Activated CD8-positive, alpha-beta T cell treated with anti-CD3 and anti-CD28 coated beads, Interleukin-2, amount 10 ng/mL, durations not matched to agents 7 days and 5 days (primary cell): ENCODE measurements around the gene SPATA6L. TPM values are rescaled to one million over a fixed set of nuclear protein-coding genes. Genes with fewer than 3 reads are reported as not detected.
"Not testable (repeated sequence)": the region's sequence is repeated elsewhere in the genome, so short reads cannot be mapped to it uniquely, and the experiment has no call there.

ENCODE experiments used
- ATAC-seq: fragments of 150-1000 bp; cut with Tn5 transposase; one replicate; pipeline ENCODE4 v1.10.0; 2021; ENCODE audit warnings: moderate library complexity
- CTCF ChIA-PET: fragments of 350-600 bp; sonication (Branson Sonifier 250); formaldehyde crosslinking; loops from one replicate; lab custom pipeline; 2021; ENCODE audit warnings: antibody characterized with exemption; lab: Charles Lee
- POLR2A ChIA-PET: fragments of 350-600 bp; sonication (Branson Sonifier 250); formaldehyde crosslinking; loops from one replicate; lab custom pipeline; 2021; ENCODE audit warnings: antibody characterized with exemption; lab: Charles Lee
- DNase-seq: peaks from one replicate; pipeline ENCODE4 v3.0.0-alpha.2; 2020
- H3K27ac Mint-ChIP-seq: one replicate; pipeline ENCODE4 v1.8.0; 2021; ENCODE audit warnings: mild to moderate bottlenecking, mixed read lengths
- H3K27me3 Mint-ChIP-seq: one replicate; pipeline ENCODE4 v1.8.0; 2021; ENCODE audit warnings: low read depth, mixed read lengths
- H3K36me3 Mint-ChIP-seq: one replicate; pipeline ENCODE4 v1.8.0; 2021; ENCODE audit warnings: low read depth, mixed read lengths
- H3K4me1 Mint-ChIP-seq: one replicate; pipeline ENCODE4 v1.8.0; 2021; ENCODE audit warnings: low read depth, mixed read lengths
- H3K4me3 Mint-ChIP-seq: one replicate; pipeline ENCODE4 v1.8.0; 2021; ENCODE audit warnings: mild to moderate bottlenecking, mixed read lengths
- H3K9me3 Mint-ChIP-seq: one replicate; pipeline ENCODE4 v1.8.0; 2022; ENCODE audit warnings: mixed read lengths; ENCODE audit not compliant: insufficient read depth
- total RNA-seq, 2 experiments: library from RNA; stranded (reverse); gene quantifications; one replicate each; pipeline ENCODE4 v1.2.3, GENCODE V29; 2021

Gene SPATA6L
- total RNA-seq, 2 experiments from 2014 or later = 0.29 to 0.76 TPM

DNA sequence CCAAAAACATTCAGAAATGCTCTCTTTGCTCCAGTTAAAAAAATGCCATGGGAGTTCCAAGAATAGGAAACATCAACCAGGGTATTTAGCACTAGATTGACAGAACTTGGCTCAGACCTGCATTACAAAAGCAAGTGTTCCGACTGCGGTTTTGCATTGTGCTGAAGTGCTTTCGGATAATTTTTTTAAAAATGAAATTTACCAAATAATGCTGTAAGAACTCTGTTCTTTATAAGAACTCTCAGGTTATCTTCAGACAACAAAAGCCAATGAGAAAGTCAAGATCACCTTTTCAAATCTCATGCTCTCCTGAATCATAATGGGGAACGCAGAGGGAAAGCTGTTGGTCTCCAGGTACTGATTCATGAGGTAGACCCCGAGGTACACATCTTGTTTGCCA, 4.7 kb downstream of the SPATA6L start:
- peaks cover 18% of the 10 kb centered on the region for H3K27me3 Mint-ChIP-seq
- ChIA-PET CTCF (interaction anchor here (1.1 to 1.8 kb wide), 5 partner anchors 10 to 79 kb away, joined by 3 to 8 read pairs (median 4); partner anchors contain the start of genes AK3 and CDC37L1), POLR2A (interaction anchor here (0.6 to 2.0 kb wide), 3 partner anchors 11 to 79 kb away, joined by 3 to 8 read pairs (median 7); partner anchors contain the start of gene CDC37L1)
- ATAC-seq = peak; percentile 2
- H3K27ac Mint-ChIP-seq = peak overlapping the region; percentile 90
- peaks cover 45% of the 10 kb centered on the region for H3K4me1 Mint-ChIP-seq
- DNase-seq = no peak
- H3K4me3 Mint-ChIP-seq = peak overlapping the region; percentile 95
- H3K36me3 Mint-ChIP-seq = peaks cover 9% of the 10 kb centered on the region
- H3K9me3 Mint-ChIP-seq = no peaks in the 10 kb centered on the region

- Mint-ChIP-seq H3K4me3 (peak overlapping the region; percentile 95), H3K4me1 (peaks cover 41% of the 10 kb centered on the region), H3K27me3 (peaks cover 15% of the 10 kb centered on the region), H3K36me3 (peaks cover 9% of the 10 kb centered on the region), H3K27ac (no peak overlapping the region), H3K9me3 (no peaks in the 10 kb centered on the region)
- ATAC-seq = no peak
- CTCF ChIA-PET = interaction anchor here (0.5 to 1.8 kb wide), 4 partner anchors 10 to 88 kb away, joined by 3 to 7 read pairs (median 4); partner anchors contain the start of gene CDC37L1
- POLR2A ChIA-PET = interaction anchor here (0.6 to 2.0 kb wide), 3 partner anchors 11 to 79 kb away, joined by 3 to 8 read pairs (median 7); partner anchors contain the start of gene CDC37L1
- DNase-seq = no peak
Observed at GRCh38 chr9:4661165-4661564, 5.1 kb downstream of the SPATA6L start.

DNA sequence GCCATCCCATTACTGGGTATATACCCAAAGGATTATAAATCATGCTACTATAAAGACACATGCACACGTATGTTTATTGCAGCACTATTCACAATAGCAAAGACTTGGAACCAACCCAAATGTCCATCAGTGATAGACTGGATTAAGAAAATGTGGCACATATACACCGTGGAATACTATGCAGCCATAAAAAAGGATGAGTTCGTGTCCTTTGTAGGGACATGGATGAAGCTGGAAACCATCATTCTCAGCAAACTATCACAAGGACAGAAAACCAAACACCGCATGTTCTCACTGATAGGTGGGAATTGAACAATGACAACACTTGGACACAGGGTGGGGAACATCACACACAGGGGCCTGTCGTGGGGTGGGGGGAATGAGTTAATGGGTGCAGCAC, 5.6 kb downstream of the SPATA6L start:
- Mint-ChIP-seq H3K27me3 (peaks cover 15% of the 10 kb centered on the region), H3K4me1 (peaks cover 36% of the 10 kb centered on the region)
- not testable (repeated sequence) for ATAC-seq, H3K36me3 Mint-ChIP-seq, DNase-seq, H3K27ac Mint-ChIP-seq, H3K9me3 Mint-ChIP-seq, H3K4me3 Mint-ChIP-seq
- CTCF ChIA-PET = interaction anchor here (0.5 to 1.5 kb wide), 2 partner anchors 20 to 88 kb away, joined by 3 to 4 read pairs; no protein-coding TSS in a partner anchor
- POLR2A ChIA-PET = interaction anchor here (2.0 kb wide), 1 partner anchor 80 kb away, joined by 7 read pairs; no protein-coding TSS in a partner anchor

DNA sequence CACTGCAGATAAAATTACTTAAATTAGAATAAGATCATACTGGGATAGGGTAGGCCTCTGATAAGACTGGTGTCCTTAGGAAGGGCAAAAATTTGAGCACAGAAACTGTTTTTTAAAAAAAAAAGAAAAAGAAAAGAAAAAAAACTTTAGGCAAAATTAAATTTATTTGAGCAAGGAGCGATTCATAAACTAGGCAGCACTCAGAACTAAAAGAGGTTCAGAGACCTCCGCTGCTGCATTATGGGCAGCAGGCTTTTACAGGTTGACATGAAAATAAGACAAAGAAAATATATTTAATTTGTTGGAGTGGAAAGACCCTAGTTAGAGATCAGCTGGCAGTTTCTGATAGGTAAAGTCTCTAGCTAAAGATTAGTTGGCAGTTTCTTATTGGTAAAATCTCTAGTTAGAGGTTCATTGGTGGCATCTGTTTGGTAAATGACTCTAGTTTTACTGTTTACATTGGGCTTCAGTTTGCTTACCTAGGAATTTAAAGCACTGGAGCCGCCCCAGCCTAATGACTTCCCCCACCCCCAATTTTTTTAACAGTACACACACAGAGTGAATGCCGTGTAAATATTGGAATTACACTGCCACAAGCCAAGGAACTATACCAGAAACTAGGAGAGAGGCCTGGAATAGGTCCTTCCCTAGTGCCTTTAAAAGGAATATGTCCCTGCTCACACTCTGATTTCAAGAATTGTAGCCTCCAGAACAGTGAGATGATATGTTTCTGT, 8.7 kb downstream of the SPATA6L start:
- no peaks in the 10 kb centered on the region for H3K9me3 Mint-ChIP-seq
- POLR2A ChIA-PET = no interaction called here
- H3K36me3 Mint-ChIP-seq = peaks cover 1% of the 10 kb centered on the region
- peaks cover 6% of the 10 kb centered on the region for H3K27me3 Mint-ChIP-seq
- no peak overlapping the region for H3K27ac Mint-ChIP-seq
- DNase-seq (no peak), ATAC-seq (no peak)
- H3K4me3 Mint-ChIP-seq = no peak overlapping the region
- H3K4me1 Mint-ChIP-seq = peaks cover 31% of the 10 kb centered on the region
- CTCF ChIA-PET = no interaction called here

DNA sequence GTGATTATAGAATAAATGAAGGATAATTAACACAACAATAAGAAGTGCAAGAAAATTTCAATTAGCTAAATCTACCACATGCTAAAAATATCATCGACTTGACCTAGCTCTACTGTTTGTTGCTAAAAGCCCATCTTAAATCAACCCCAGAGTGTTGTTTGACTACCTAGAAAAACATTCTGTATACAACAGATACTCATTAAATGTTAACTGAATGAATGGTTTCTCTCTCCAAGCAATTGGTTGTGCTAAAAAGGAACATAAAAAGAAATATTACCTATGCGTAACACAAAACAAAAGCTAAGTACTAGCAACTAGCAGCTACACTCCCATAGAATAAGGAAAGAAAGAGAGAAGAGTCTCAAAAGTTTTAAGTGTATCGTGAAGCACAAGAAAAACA, 9.7 kb downstream of the SPATA6L start:
- H3K36me3 Mint-ChIP-seq = peaks cover 1% of the 10 kb centered on the region
- ChIA-PET POLR2A (no interaction called here), CTCF (interaction anchor here (1.6 kb wide), 1 partner anchor 52 kb away, joined by 4 read pairs; no protein-coding TSS in a partner anchor)
- DNase-seq (no peak), ATAC-seq (no peak)
- H3K4me3 Mint-ChIP-seq = no peak overlapping the region
- no peak overlapping the region for H3K27ac Mint-ChIP-seq
- H3K9me3 Mint-ChIP-seq = no peaks in the 10 kb centered on the region
- H3K4me1 Mint-ChIP-seq = peaks cover 25% of the 10 kb centered on the region
- peaks cover 6% of the 10 kb centered on the region for H3K27me3 Mint-ChIP-seq

DNA sequence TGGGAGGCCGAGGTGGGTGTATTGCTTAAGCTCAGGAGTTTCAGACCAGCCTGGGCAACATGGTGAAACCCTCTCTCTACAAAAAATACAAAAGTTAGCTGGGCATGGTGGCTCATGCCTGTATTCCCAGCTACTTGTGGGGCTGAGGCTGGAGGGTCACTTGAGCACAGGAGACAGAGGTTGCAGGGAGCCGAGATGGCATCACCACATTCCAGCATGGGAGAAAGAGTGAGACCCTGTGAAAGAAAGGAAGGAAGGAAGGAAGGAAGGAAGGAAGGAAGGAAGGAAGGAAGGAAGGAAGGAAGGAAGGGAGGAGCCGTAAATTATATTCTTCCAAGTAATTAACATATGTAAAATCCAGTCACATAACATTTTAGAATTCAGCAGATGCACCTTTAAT, 10.1 kb downstream of the SPATA6L start:
- H3K36me3 Mint-ChIP-seq, ATAC-seq, DNase-seq, H3K4me3 Mint-ChIP-seq, H3K9me3 Mint-ChIP-seq, H3K27ac Mint-ChIP-seq, H3K27me3 Mint-ChIP-seq, POLR2A ChIA-PET: not testable (repeated sequence)
- H3K4me1 Mint-ChIP-seq = peaks cover 22% of the 10 kb centered on the region
- CTCF ChIA-PET = interaction anchor here (1.6 kb wide), 1 partner anchor 52 kb away, joined by 4 read pairs; no protein-coding TSS in a partner anchor

DNA sequence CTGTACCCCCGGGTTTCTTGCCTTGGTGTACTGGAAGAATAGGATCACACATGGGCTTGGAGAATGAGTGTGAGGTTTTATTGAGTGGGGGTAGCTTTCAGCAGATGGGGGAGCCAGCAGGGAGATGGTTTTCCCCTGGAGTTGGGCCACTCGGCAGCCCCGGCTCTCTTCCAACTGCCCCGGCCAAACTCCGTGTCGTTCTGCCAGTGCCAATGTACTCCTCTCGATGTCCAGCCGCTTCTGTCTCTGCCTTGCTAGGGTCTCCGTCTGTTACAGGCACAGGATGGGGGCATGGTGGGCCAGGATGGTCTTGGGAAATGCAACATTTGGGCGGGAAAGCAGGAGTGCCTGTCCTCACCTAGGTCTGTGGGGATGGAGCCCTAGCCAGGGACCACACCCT, 11.7 kb downstream of the SPATA6L start:
- no peak for ATAC-seq
- H3K4me1 Mint-ChIP-seq = peaks cover 20% of the 10 kb centered on the region
- H3K27ac Mint-ChIP-seq = no peak overlapping the region
- H3K9me3 Mint-ChIP-seq = no peaks in the 10 kb centered on the region
- DNase-seq = no peak
- peaks cover 5% of the 10 kb centered on the region for H3K27me3 Mint-ChIP-seq
- POLR2A ChIA-PET = no interaction called here
- peaks cover 1% of the 10 kb centered on the region for H3K36me3 Mint-ChIP-seq
- H3K4me3 Mint-ChIP-seq = no peak overlapping the region
- CTCF ChIA-PET = interaction anchor here (0.8 kb wide), 1 partner anchor 54 kb away, joined by 3 read pairs; no protein-coding TSS in a partner anchor

GRCh38 chr9:4654084-4654483, 12.2 kb downstream of the SPATA6L start:
- no peak overlapping the region for H3K4me3 Mint-ChIP-seq
- no peak for ATAC-seq
- CTCF ChIA-PET = interaction anchor here (0.8 to 1.4 kb wide), 2 partner anchors 14 to 54 kb away, joined by 3 to 5 read pairs; no protein-coding TSS in a partner anchor
- peaks cover 1% of the 10 kb centered on the region for H3K36me3 Mint-ChIP-seq
- H3K27me3 Mint-ChIP-seq = peaks cover 6% of the 10 kb centered on the region
- no peak overlapping the region for H3K27ac Mint-ChIP-seq
- POLR2A ChIA-PET = no interaction called here
- H3K9me3 Mint-ChIP-seq = no peaks in the 10 kb centered on the region
- DNase-seq = peak; percentile 26
- peaks cover 20% of the 10 kb centered on the region for H3K4me1 Mint-ChIP-seq

DNA sequence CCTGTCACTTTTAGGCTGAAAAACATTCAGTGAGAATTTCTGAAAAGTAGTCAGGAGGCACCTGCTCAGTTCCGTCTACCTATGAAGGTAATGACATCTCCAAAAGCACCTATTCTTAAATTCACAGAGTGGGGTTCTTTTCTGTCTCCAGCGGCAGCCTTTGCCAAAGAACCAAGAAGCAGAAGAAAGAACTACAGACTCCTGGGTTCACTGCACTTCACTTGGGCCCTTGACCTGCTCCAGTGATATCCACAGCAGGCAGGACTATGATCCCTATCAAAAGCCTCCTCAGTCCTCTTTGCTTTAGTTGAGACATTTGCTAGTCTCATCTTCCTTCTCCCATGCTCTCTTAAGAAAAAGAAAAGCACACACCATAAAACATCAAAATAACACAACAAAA, 23.9 kb downstream of the SPATA6L start:
- peaks cover 2% of the 10 kb centered on the region for H3K27me3 Mint-ChIP-seq
- no peaks in the 10 kb centered on the region for H3K36me3 Mint-ChIP-seq
- no peak overlapping the region for H3K4me3 Mint-ChIP-seq
- CTCF ChIA-PET = no interaction called here
- no peak overlapping the region for H3K27ac Mint-ChIP-seq
- ATAC-seq (no peak), DNase-seq (no peak)
- no peaks in the 10 kb centered on the region for H3K9me3 Mint-ChIP-seq
- H3K4me1 Mint-ChIP-seq = peaks cover 2% of the 10 kb centered on the region
- POLR2A ChIA-PET = no interaction called here

DNA sequence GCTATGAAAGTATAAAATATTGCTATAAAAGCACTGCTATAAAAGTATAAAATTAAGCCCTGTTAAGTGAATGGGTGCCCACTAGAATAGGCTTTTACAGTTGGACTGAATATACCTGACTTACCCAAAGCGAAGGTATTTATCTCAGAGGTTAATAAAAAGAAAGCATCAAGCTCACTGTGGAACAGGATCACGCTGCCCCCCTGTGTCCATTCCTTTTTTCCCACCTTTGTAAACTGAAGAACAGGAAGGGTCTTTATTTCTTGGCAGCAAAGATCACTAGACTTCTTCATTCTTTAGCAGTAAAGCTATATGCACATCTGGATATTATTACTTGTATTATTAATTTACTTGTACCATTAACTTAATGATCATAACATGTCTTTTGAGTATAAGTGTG, 26.3 kb downstream of the SPATA6L start:
- peak; percentile 69 for DNase-seq
- ChIA-PET CTCF (interaction anchor here (0.7 to 4.1 kb wide), 23 partner anchors 11 to 334 kb away, joined by 3 to 37 read pairs (median 4); partner anchors contain the start of genes CDC37L1 and SPATA6L), POLR2A (interaction anchor here (0.7 kb wide), 1 partner anchor 40 kb away, joined by 7 read pairs; no protein-coding TSS in a partner anchor)
- Mint-ChIP-seq H3K4me1 (peaks cover 2% of the 10 kb centered on the region), H3K36me3 (no peaks in the 10 kb centered on the region), H3K27ac (no peak overlapping the region), H3K9me3 (no peaks in the 10 kb centered on the region), H3K27me3 (peaks cover 4% of the 10 kb centered on the region), H3K4me3 (no peak overlapping the region)
- peak; percentile 49 for ATAC-seq

DNA sequence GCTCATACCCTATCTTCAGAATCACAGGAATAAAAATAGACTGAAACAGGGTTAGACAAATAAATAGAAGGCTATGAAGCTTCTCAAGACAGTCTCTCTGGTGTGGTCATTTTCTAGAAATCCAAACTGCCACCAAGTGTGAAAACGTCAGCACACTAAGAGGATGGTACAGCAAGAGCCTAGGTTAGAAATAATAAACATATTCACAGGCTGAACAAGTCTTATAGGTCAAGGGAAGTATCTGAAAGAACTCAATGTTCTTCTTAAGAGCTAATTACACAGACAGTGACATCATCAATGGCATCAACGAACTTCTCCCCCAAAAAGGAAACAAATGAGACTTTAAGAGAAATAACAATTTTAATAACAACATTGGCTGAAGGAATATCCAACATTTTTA, 26.9 kb downstream of the SPATA6L start:
- peaks cover 7% of the 10 kb centered on the region for H3K27me3 Mint-ChIP-seq
- ChIA-PET CTCF (interaction anchor here (0.9 to 4.1 kb wide), 16 partner anchors 11 to 324 kb away, joined by 3 to 37 read pairs (median 4); partner anchors contain the start of gene SPATA6L), POLR2A (no interaction called here)
- H3K36me3 Mint-ChIP-seq = no peaks in the 10 kb centered on the region
- no peak overlapping the region for H3K27ac Mint-ChIP-seq
- no peak for ATAC-seq
- DNase-seq = no peak
- H3K4me1 Mint-ChIP-seq = no peaks in the 10 kb centered on the region
- H3K9me3 Mint-ChIP-seq = no peaks in the 10 kb centered on the region
- H3K4me3 Mint-ChIP-seq = no peak overlapping the region
